Erythroblast (primary cell): ENCODE data around the gene ARHGEF28.

Source experiments
- GATA1 ChIP-seq: IDR thresholded peaks from 2 replicates; pipeline ENCODE4 v1.6.1; 2011; ENCODE audit warnings: low read depth, mild to moderate bottlenecking, control low read depth, low read length, moderate library complexity
- POLR2A ChIP-seq: IDR thresholded peaks from 2 replicates; pipeline ENCODE4 v1.6.1; 2011; ENCODE audit warnings: mild to moderate bottlenecking, low read length

DNA sequence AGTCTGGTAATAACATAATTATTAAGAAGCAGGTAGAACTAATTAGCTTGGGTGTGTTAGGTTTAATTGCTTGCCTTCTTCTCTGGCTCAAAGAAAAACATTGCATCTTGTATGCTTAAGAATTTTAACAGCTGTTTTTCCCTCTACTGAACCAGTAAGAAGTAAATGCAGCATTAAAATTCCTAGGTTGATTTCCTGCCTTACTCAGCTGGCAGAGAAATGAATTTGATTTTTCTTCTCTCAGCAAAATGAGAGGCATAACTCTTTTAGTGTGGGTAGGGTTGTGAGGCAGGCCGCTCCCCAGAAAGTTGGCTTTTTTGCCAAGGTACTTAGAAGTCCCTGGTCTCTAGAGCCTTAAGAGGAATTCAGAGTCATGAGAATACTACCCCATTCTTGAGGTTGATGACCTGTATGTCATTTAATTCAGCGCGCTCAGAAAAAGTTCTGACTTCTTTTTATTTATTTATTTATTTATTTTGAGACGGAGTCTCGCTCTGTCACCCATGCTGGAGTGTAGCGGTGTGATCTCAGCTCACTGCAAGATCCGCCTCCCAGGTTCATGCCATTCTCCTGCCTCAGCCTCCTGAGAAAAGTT, 302.6 kb downstream of the ARHGEF28 start:
- TF ChIP-seq POLR2A (no peak), GATA1 (no peak)
